HepG2 (cell line): ENCODE results near the gene TNFAIP6. TPM values are rescaled to one million over a fixed set of nuclear protein-coding genes. Genes with fewer than 3 reads are reported as not detected.

Source experiments
- BHLHE40 ChIP-seq: IDR thresholded peaks from 2 replicates; pipeline ENCODE4 v1.6.1; 2011; ENCODE audit warnings: low read length, improper control_type of control experiment
- CCAR2 ChIP-seq: fragments of 200-400 bp; formaldehyde crosslinking; optimal IDR thresholded peaks from 2 replicates; pipeline ENCODE3; 2018; ENCODE audit warnings: low read depth, mild to moderate bottlenecking, low read length, moderate library complexity
- CENPX ChIP-seq: sonication (generic); formaldehyde crosslinking; IDR thresholded peaks from 2 replicates; pipeline ENCODE4 v1.9.0; 2021; ENCODE audit warnings: mild to moderate bottlenecking, missing genetic modification reagents, moderate library complexity
- EEA1 ChIP-seq: sonication (generic); formaldehyde crosslinking; IDR thresholded peaks from 2 replicates; pipeline ENCODE4 v1.5.1; 2020; ENCODE audit warnings: mild to moderate bottlenecking, missing genetic modification reagents, borderline replicate concordance
- FOXM1 ChIP-seq: sonication (generic); formaldehyde crosslinking; IDR thresholded peaks from 2 replicates; pipeline ENCODE4 v1.5.0; 2020; ENCODE audit warnings: missing genetic modification reagents
- GLI4 ChIP-seq: sonication (generic); formaldehyde crosslinking; IDR thresholded peaks from 2 replicates; pipeline ENCODE4 v1.5.1; 2020; ENCODE audit warnings: missing genetic modification reagents, mild to moderate bottlenecking, moderate library complexity, borderline replicate concordance
- KDM2A ChIP-seq: sonication (generic); formaldehyde crosslinking; IDR thresholded peaks from 2 replicates; pipeline ENCODE4 v1.4.0; 2020; ENCODE audit warnings: low read depth, missing genetic modification reagents, borderline replicate concordance
- KLF11 ChIP-seq: IDR thresholded peaks from 2 replicates; pipeline ENCODE4 v1.6.1; 2016; ENCODE audit warnings: missing compliant biosample characterization
- KLF9 ChIP-seq: IDR thresholded peaks from 2 replicates; pipeline ENCODE4 v1.6.1; 2016; ENCODE audit warnings: low read depth
- NKX3-1 ChIP-seq: sonication (generic); formaldehyde crosslinking; IDR thresholded peaks from 2 replicates; pipeline ENCODE4 v1.5.0; 2020; ENCODE audit warnings: missing genetic modification reagents
- POLR2AphosphoS2 ChIP-seq: IDR thresholded peaks from 2 replicates; pipeline ENCODE4 v1.6.1; 2011; ENCODE audit warnings: low read depth, low read length, improper control_type of control experiment
- REPIN1 ChIP-seq: sonication (generic); formaldehyde crosslinking; IDR thresholded peaks from 2 replicates; pipeline ENCODE4 v1.8.0; 2022; ENCODE audit warnings: missing genetic modification reagents, low read depth, mild to moderate bottlenecking, borderline replicate concordance
- ZBTB1 ChIP-seq: sonication (generic); formaldehyde crosslinking; IDR thresholded peaks from 2 replicates; pipeline ENCODE4 v1.4.0; 2020; ENCODE audit warnings: missing genetic modification reagents, borderline replicate concordance
- ZNF205 ChIP-seq: IDR thresholded peaks from 2 replicates; pipeline ENCODE4 v1.6.1; 2018; ENCODE audit warnings: missing biosample characterization, missing genetic modification reagents
- ZNF280B ChIP-seq: sonication (generic); formaldehyde crosslinking; IDR thresholded peaks from 2 replicates; pipeline ENCODE4 v1.5.0; 2020; ENCODE audit warnings: missing genetic modification reagents, mild to moderate bottlenecking, borderline replicate concordance
- ZNF460 ChIP-seq: sonication (generic); formaldehyde crosslinking; IDR thresholded peaks from 2 replicates; pipeline ENCODE4 v1.5.1; 2020; ENCODE audit warnings: missing genetic modification reagents, mild to moderate bottlenecking, borderline replicate concordance
- ZNF563 ChIP-seq: sonication (generic); formaldehyde crosslinking; IDR thresholded peaks from 2 replicates; pipeline ENCODE4 v1.8.0; 2022; ENCODE audit warnings: mild to moderate bottlenecking, moderate library complexity, missing genetic modification reagents
- ZNF747 ChIP-seq: sonication (generic); formaldehyde crosslinking; IDR thresholded peaks from 2 replicates; pipeline ENCODE4 v1.8.1; 2023; ENCODE audit warnings: missing genetic modification reagents, mild to moderate bottlenecking, borderline replicate concordance
- polyA plus RNA-seq, 8 experiments: library from polyadenylated mRNA; depleted of rRNA in 3 of 8; stranded (reverse) in 7 of 8; unstranded in 1 of 8; fragments of >200 nt; fragmentation: Illumina TruSeq in 4 of 8; extraction: Trizol in 4 of 8; gene quantifications; 2 replicates each; pipeline versions ENCODE4 v1.2.1 to v1.2.3, GENCODE V29; 2011 to 2016; ENCODE audit warnings: low read depth in 4 of 8, missing spikeins in 1 of 8, mixed read lengths in 1 of 8; ENCODE audit not compliant: insufficient read depth in 1 of 8
- total RNA-seq, 5 experiments: library from RNA; depleted of rRNA; stranded (reverse); fragments of >200 nt; fragmentation: Illumina TruSeq; extraction: Trizol; gene quantifications; 2 replicates each; pipeline ENCODE4 v1.2.3, GENCODE V29; 2016; ENCODE audit warnings: low read depth in 1 of 5
- TF ChIP-seq, protein P1 (sequence below), 2 experiments: sonication (generic) in 1 of 2; formaldehyde crosslinking in 1 of 2; IDR thresholded peaks; 2 replicates each; pipeline versions ENCODE4 v1.4.0 to v1.6.1; 2016 to 2020; ENCODE audit warnings: borderline replicate concordance in 1 of 2, low read depth in 1 of 2, mild to moderate bottlenecking in 1 of 2, missing genetic modification reagents in 1 of 2
- TF ChIP-seq, protein P2 (sequence below): sonication (generic); formaldehyde crosslinking; IDR thresholded peaks from 2 replicates; pipeline ENCODE4 v1.8.1; 2022; ENCODE audit warnings: mild to moderate bottlenecking, missing genetic modification reagents

The TNFAIP6 gene
- total and polyA plus RNA-seq, 2 of the 13 experiments (the other 11 are each of a cell fraction or from before 2014, with no cell fraction given), result not detected

GRCh38 chr2:151409601-151410484 lies 52.5 kb downstream of the TNFAIP6 start, which contains the start of gene RIF1 (continued):
- TF ChIP-seq KLF11 (CRISPR knock-in tag) (peak; percentile 89), ZNF205 (peak; percentile 88), CENPX (no peak), BHLHE40 (peak; percentile 97), ZBTB1 (no peak), NKX3-1 (peak; percentile 44), ZNF460 (CRISPR knock-in tag) (peak; percentile 28; the same call in 1 of the 2 replicates), ZNF280B (peak; percentile 46; the same call in 1 of the 2 replicates), EEA1 (CRISPR knock-in tag) (peak; percentile 89), POLR2AphosphoS2 (peak; percentile 99), KDM2A (peak; percentile 97), KLF9 (peak; percentile 94), CCAR2 (peak; percentile 75), ZNF747 (CRISPR knock-in tag) (peak; percentile 83), FOXM1 (CRISPR knock-in tag) (no peak), ZNF563 (peak; percentile 95), GLI4 (CRISPR knock-in tag) (peak; percentile 92; the same call in 1 of the 2 replicates), REPIN1 (peak; percentile 93)
- TF ChIP-seq, protein P1, sequence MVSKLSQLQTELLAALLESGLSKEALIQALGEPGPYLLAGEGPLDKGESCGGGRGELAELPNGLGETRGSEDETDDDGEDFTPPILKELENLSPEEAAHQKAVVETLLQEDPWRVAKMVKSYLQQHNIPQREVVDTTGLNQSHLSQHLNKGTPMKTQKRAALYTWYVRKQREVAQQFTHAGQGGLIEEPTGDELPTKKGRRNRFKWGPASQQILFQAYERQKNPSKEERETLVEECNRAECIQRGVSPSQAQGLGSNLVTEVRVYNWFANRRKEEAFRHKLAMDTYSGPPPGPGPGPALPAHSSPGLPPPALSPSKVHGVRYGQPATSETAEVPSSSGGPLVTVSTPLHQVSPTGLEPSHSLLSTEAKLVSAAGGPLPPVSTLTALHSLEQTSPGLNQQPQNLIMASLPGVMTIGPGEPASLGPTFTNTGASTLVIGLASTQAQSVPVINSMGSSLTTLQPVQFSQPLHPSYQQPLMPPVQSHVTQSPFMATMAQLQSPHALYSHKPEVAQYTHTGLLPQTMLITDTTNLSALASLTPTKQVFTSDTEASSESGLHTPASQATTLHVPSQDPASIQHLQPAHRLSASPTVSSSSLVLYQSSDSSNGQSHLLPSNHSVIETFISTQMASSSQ (IDR thresholded peaks at IDR 0.05; ENCODE audit: low read depth), result 0 out of 2 replicates have a peak, but pooled peaks have one; percentile 31
- TF ChIP-seq, protein P1 (CRISPR knock-in tag; IDR thresholded peaks at IDR 0.05; ENCODE audit: borderline replicate concordance), result peak; percentile 66; the same call in 1 of the 2 replicates
- TF ChIP-seq, protein P2, sequence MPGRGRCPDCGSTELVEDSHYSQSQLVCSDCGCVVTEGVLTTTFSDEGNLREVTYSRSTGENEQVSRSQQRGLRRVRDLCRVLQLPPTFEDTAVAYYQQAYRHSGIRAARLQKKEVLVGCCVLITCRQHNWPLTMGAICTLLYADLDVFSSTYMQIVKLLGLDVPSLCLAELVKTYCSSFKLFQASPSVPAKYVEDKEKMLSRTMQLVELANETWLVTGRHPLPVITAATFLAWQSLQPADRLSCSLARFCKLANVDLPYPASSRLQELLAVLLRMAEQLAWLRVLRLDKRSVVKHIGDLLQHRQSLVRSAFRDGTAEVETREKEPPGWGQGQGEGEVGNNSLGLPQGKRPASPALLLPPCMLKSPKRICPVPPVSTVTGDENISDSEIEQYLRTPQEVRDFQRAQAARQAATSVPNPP (CRISPR knock-in tag), result peak; percentile 76
